Esophagus squamous epithelium (tissue), 5 donors: Measurements from ENCODE around the gene CYTL1. TPM values are rescaled to one million over a fixed set of nuclear protein-coding genes. Genes with fewer than 3 reads are reported as not detected.
A peak's percentile ranks its signal among the peaks of the same experiment; 100 is the strongest.

Experiments
- DNase-seq: peaks from one replicate; lab custom pipeline; 2025; lab: John Stamatoyannopoulos, UW
- H3K27ac ChIP-seq, 4 donors: fragments of 200-600 bp; sonication (generic); one replicate each; pipeline ENCODE4 v1.5.1; 2016 to 2019; ENCODE audit warnings: mild to moderate bottlenecking in 1 of 4
- H3K27me3 ChIP-seq, 4 donors: fragments of 200-600 bp; sonication (generic); 1 replicate in 3 of 4; 2 replicates in 1 of 4; pipeline versions ENCODE4 v1.5.1 to v1.6.0; 2017 to 2021; ENCODE audit warnings: antibody characterized with exemption in 1 of 4
- H3K36me3 ChIP-seq, 3 donors: fragments of 200-600 bp; sonication (generic); one replicate each; pipeline ENCODE4 v1.5.1; 2016 to 2019
- H3K4me1 ChIP-seq, 3 donors: fragments of 200-600 bp; sonication (generic); one replicate each; pipeline ENCODE4 v1.5.1; 2017 to 2019
- H3K4me3 ChIP-seq, 4 donors: fragments of 200-600 bp; sonication (generic); 1 replicate in 3 of 4; 2 replicates in 1 of 4; pipeline ENCODE4 v1.5.1; 2016 to 2019; ENCODE audit warnings: mild to moderate bottlenecking in 2 of 4, moderate library complexity in 1 of 4
- H3K9me3 ChIP-seq, 3 donors: fragments of 200-600 bp; sonication (generic); one replicate each; pipeline ENCODE4 v1.5.1; 2016 to 2019
- POLR2A ChIP-seq, 4 donors: fragments of 450-650 bp; IDR thresholded peaks; one replicate each; pipeline ENCODE4 v1.6.1; 2017; ENCODE audit warnings: antibody characterized with exemption in 4 of 4, mild to moderate bottlenecking in 4 of 4, moderate library complexity in 3 of 4
- WGBS, 2 donors: methylation state at CpG; one replicate each; pipeline ENCODE4 v1.1.5; 2018; 5-methylcytosine and 5-hydroxymethylcytosine counted together
- intact Hi-C: fragments of 100-400 bp; cut with DNase I; formaldehyde crosslinking; loops from one replicate; pipeline ENCODE4 v1.15.0; 2022
- total RNA-seq, 4 donors: library from RNA; depleted of rRNA; stranded (reverse); fragments of >200 nt; gene quantifications; one replicate each; pipeline ENCODE4 v1.1.0, GENCODE V29; 2016
- TF ChIP-seq, protein P1 (sequence below), 6 experiments: fragments of 450-650 bp in 4 of 6; fragments of 200-600 bp in 2 of 6; sonication (generic) in 2 of 6; IDR thresholded peaks; one replicate each; pipeline ENCODE4 v1.5.1; 2016 to 2019; ENCODE audit warnings: antibody characterized with exemption in 6 of 6, mild to moderate bottlenecking in 4 of 6, moderate library complexity in 4 of 6
- donor health status: DM: yes; HTN: yes; CAD: no.

The CYTL1 gene
- total RNA-seq, 4 donors from 2014 or later: 1.0 to 2.5 TPM; not detected in 2

DNA sequence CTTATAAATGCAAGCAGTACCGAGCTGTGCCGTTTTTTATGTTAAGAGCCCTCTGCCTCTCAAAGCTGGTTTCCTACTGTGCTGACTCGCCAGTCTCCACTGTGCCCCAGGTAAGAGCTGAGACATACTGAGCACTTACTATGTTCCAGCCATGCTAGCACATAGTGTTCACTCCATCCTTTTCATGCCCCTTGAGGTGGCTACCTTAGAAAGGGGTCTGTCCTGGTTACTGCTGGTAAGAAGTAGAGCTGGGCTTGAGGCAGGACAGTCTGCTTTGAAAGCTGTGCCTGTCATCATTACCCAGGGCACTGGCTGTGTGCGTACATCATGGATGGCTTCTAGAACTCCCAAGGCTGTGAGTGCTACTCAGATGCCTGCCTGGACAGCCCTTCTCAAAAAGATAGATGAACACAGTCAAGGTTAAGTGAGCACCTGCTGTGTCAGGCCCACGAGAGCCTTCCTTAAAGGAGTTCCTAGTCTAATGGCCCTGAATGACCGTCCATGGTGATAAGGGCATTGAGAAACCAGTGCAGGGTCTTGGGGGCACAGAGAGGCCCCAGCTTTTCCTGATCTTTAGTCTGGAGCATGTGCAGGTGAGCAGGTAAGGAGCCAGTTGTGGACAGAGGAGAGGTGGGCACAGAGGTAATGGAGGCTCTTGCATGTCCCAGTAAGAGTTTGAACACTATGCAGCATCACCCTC is 33.6 kb upstream of the CYTL1 start:
- Histone ChIP-seq H3K9me3 (no peaks in the 10 kb centered on the region), H3K4me1 (peaks cover 8 to 25% (median 13%) of the 10 kb centered on the region in 3 donors), H3K4me3 (no peak overlapping the region), H3K27ac (no peak overlapping the region), H3K36me3 (no peaks in the 10 kb centered on the region), H3K27me3 (peaks cover 0 to 38% (median 0%) of the 10 kb centered on the region in 4 donors)
- 66 to 72% methylated on average over 4 to 5 of the region's 6 CpGs for WGBS, 2 donors
- TF ChIP-seq, protein P1, sequence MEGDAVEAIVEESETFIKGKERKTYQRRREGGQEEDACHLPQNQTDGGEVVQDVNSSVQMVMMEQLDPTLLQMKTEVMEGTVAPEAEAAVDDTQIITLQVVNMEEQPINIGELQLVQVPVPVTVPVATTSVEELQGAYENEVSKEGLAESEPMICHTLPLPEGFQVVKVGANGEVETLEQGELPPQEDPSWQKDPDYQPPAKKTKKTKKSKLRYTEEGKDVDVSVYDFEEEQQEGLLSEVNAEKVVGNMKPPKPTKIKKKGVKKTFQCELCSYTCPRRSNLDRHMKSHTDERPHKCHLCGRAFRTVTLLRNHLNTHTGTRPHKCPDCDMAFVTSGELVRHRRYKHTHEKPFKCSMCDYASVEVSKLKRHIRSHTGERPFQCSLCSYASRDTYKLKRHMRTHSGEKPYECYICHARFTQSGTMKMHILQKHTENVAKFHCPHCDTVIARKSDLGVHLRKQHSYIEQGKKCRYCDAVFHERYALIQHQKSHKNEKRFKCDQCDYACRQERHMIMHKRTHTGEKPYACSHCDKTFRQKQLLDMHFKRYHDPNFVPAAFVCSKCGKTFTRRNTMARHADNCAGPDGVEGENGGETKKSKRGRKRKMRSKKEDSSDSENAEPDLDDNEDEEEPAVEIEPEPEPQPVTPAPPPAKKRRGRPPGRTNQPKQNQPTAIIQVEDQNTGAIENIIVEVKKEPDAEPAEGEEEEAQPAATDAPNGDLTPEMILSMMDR (IDR thresholded peaks at IDR 0.05): no peak
- TF ChIP-seq POLR2A (IDR thresholded peaks at IDR 0.05): no peak
- no peak for DNase-seq
- intact Hi-C loops: no loop called here

DNA sequence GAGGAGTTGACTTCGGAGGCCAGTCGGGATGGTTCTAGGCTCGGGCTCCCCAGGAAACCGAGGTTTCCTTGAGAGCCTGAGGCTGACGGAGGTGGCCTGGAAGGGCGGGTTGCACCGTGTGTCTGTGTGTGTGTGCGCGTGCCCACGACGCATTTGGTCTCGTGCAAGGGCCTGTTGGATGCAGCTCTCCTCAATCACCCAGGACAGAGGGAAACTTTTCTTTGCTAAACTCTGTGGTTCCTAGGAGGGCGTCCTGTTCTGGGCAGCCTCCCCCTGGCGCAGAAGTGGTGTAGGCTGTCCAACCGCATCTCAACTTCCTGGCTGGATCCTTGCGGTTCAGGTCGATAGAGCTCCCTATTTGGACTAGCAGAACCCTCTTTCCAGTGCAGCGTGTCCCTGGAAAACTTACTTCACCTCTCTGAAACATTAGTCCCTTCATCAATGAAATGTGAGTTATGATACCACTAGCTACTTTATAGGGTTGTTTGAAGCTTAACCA is 33.0 kb upstream of the CYTL1 start:
- H3K4me1 ChIP-seq: peaks cover 8 to 25% (median 13%) of the 10 kb centered on the region in 3 donors
- intact Hi-C loops: no loop called here
- H3K9me3 ChIP-seq: no peaks in the 10 kb centered on the region
- DNase-seq: no peak
- WGBS, 2 donors: 27 to 30% methylated on average over 9 to 11 of the region's 18 CpGs
- H3K27ac ChIP-seq: peak overlapping the region in 1 of 4 donors; percentile 54
- TF ChIP-seq POLR2A (IDR thresholded peaks at IDR 0.05): no peak
- TF ChIP-seq, protein P1 (IDR thresholded peaks at IDR 0.05): no peak
- peak overlapping the region in 3 of 4 donors; percentile 38 to 71 (median 47) for H3K4me3 ChIP-seq
- peaks cover 0 to 38% (median 0%) of the 10 kb centered on the region in 4 donors for H3K27me3 ChIP-seq
- H3K36me3 ChIP-seq: no peaks in the 10 kb centered on the region

DNA sequence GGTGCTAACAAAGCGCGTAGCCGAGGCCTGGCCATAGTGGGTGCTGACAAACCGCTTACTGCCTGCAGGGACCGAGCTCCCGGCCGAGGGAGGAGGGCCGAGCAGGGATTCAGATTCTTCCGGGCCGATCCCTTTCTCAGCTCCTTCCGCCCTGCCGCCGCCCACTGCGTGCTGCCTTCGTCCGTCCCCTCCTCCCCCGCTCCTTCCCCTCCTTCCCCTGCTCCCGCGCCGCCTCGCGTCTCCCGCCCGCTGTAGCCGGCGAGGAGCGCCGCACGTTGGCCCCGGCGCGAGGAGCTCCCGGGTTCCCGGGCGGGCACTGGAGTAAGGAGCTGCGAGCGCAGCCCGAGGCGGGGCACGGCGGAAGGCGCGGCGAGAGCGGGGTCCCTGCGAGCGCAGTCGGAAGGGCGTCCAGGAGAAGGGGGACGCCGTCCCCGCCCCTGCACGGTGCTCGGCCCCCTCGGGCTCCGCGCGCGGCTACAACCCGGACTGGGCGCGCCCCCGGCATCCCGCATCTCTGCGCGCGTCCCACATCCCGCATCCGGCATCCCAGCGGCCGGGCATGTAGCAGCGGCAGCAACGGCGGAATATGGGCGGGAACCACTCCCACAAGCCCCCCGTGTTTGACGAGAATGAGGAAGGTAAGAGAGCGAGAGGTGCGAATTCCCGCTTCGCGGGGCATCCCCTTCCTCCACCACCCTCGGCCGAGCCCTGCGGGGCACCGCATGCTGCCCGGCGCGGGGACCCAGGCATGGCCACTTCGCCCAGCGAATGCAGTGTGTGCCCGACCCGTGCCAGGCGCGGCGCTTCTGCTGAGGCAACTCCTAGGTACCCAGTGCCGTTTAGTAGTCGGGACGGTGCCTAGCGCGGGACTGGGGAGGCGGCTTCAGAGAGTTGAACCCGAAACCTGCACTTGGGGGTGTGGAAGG is 32.3 kb upstream of the CYTL1 start, which contains the start of gene STK32B:
Gene STK32B, plus strand, starts transcription at position 203 of the 926 bp plus-strand sequence.
- no peak for DNase-seq
- H3K36me3 ChIP-seq: no peaks in the 10 kb centered on the region
- peaks cover 8 to 25% (median 13%) of the 10 kb centered on the region in 3 donors for H3K4me1 ChIP-seq
- H3K4me3 ChIP-seq: peak within 1 kb of the TSS; percentile 31 to 71 (median 42)
- H3K27ac ChIP-seq: peak within 1 kb of the TSS in 3 of 4 donors; percentile 17 to 54 (median 46)
- intact Hi-C loops: no loop called here
- TF ChIP-seq, protein P1 (IDR thresholded peaks at IDR 0.05): no peak
- no peak for TF ChIP-seq POLR2A (IDR thresholded peaks at IDR 0.05)
- WGBS, 2 donors: 1% methylated on average over 26 of the region's 103 CpGs; no CpG with 5 or more reads in 1 of the 2 donors
- no peaks in the 10 kb centered on the region for H3K9me3 ChIP-seq
- H3K27me3 ChIP-seq: peaks cover 0 to 38% (median 0%) of the 10 kb centered on the region in 4 donors

DNA sequence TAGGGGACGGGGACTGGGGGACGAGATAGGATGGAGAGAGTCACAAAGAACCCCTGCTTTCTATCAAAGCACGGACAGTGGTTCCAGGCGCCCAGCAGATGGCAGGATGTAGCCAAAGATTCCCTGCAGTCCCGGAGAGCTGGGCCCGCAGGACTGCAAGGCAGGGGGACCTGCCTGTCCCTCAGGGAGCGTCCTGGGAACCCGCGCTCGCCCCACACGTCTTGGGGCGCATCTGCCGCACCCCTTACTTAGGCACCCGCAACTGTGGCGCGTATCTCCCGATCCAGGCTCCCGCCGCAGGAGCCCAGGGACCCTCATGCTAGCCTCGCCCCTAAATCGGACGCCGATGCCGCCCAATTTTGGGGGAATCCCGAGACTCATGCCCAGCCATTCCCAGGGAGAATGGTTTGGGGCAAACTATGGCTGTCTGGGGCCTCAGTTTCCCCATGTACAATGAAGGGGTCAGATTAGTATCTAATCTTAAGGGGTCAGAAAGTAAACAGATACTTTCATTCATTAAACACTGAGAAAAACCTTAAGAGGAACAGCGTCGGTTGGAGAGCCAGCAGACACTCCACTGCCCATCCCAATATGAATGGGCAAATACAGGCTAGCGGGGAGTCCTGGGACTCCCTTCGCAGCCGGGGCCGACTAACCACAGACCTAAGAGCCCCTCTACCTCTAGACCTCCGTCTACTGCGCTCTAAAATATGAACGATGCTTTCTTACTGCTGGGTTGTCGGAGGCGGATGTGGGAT is 31.4 kb upstream of the CYTL1 start:
- H3K27ac ChIP-seq: peak overlapping the region in 3 of 4 donors; percentile 17 to 54 (median 46)
- intact Hi-C loops: no loop called here
- 0 to 12% methylated on average over 20 to 31 of the region's 36 CpGs for WGBS, 2 donors

More for the DNA sequence above, 31.4 kb upstream of the CYTL1 start:
- Histone ChIP-seq H3K27me3 (peaks cover 0 to 42% (median 0%) of the 10 kb centered on the region in 4 donors), H3K4me3 (peak overlapping the region; percentile 31 to 71 (median 42)), H3K4me1 (peaks cover 8 to 25% (median 13%) of the 10 kb centered on the region in 3 donors), H3K36me3 (no peaks in the 10 kb centered on the region), H3K9me3 (no peaks in the 10 kb centered on the region)
- TF ChIP-seq POLR2A (IDR thresholded peaks at IDR 0.05): no peak
- TF ChIP-seq, protein P1 (IDR thresholded peaks at IDR 0.05): peak in 5 of 6 experiments; percentile 47 to 68 (median 64)
- DNase-seq: no peak
